Psoas muscle (tissue), 8 donors: ENCODE data around the gene TMEM60. TPM values are rescaled to one million over a fixed set of nuclear protein-coding genes. Genes with fewer than 3 reads are reported as not detected.
A peak's percentile ranks its signal among the peaks of the same experiment; 100 is the strongest.

Experiments
- ATAC-seq, 4 donors: fragments of 200-7000 bp; cut with Tn5 transposase; one replicate each; pipeline ENCODE4 v1.9.1; 2020; ENCODE audit warnings: moderate library complexity in 3 of 4, mild to moderate bottlenecking in 2 of 4
- DNase-seq, 2 donors: peaks; one replicate each; pipeline ENCODE4 v3.0.0-alpha.2; 2020
- H3K27ac ChIP-seq: fragments of 200-600 bp; one replicate; pipeline ENCODE4 v1.8.0; 2022
- H3K27me3 ChIP-seq, 3 donors: fragments of 200-600 bp in 1 of 3; one replicate each; pipeline versions ENCODE4 v1.6.1 to v1.8.0; 2013 to 2022; ENCODE audit warnings: low read length in 2 of 3, mild to moderate bottlenecking in 2 of 3, moderate library complexity in 1 of 3; ENCODE audit not compliant: insufficient read depth in 3 of 3
- H3K36me3 ChIP-seq, 2 donors: fragments of 200-600 bp in 1 of 2; one replicate each; pipeline versions ENCODE4 v1.6.1 to v1.8.0; 2013 to 2022; ENCODE audit warnings: low read depth in 1 of 2, mild to moderate bottlenecking in 1 of 2, moderate library complexity in 1 of 2; ENCODE audit not compliant: insufficient read depth in 1 of 2
- H3K4me1 ChIP-seq: fragments of 200-600 bp; one replicate; pipeline ENCODE4 v1.8.0; 2022
- H3K4me3 ChIP-seq: fragments of 200-600 bp; one replicate; pipeline ENCODE4 v1.8.0; 2022; ENCODE audit warnings: mild to moderate bottlenecking
- H3K9me3 ChIP-seq: fragments of 200-600 bp; one replicate; pipeline ENCODE4 v1.8.0; 2022
- CTCF ChIP-seq: fragments of 200-600 bp; IDR thresholded peaks from one replicate; pipeline ENCODE4 v1.8.0; 2022; ENCODE audit warnings: antibody characterized with exemption
- WGBS, 3 donors: extraction: QIAGEN DNeasy Blood & Tissue Kit; methylation state at CpG; one replicate each; pipeline versions ENCODE4 v1.1.6 to v1.1.7; 2013; 5-methylcytosine and 5-hydroxymethylcytosine counted together
- intact Hi-C, 2 donors: fragments of 100-400 bp; cut with DNase I; formaldehyde crosslinking; loops; one replicate each; pipeline versions ENCODE4 v1.11.0 to v1.14.2; 2022
- polyA plus RNA-seq, 3 donors: library from polyadenylated mRNA; stranded (reverse); fragments of 200-250 nt; gene quantifications; one replicate each; pipeline ENCODE4 v1.2.3, GENCODE V29; 2013
- total RNA-seq, 4 donors: library from RNA; stranded (reverse); fragmentation: NEBNext Ultra II Directional in 2 of 4; extraction: Animal tissue kit (Norgen Biotek cat#: 25700) in 2 of 4; gene quantifications; one replicate each; pipeline versions ENCODE4 v1.2.1 to v1.2.4, GENCODE V29; 2021 to 2023
- donor health status: healthy with polysubstance abuse.
- donor health status: DM: no; HTN: no; CAD: no; lungs with moderate emphysema.
- donor health status: Bipolar disorder and iron deficiency.
- donor health status: healthy.
- donor health status: DM: yes; HTN: yes; CAD: no.
- donor health status: DM: no; HTN: no; CAD: no.
- donor health status: DM: no; HTN: no; CAD: no.
- donor health status: DM: yes; HTN: yes; CAD: no.

TMEM60 gene
- total and polyA plus RNA-seq, 7 donors, result 7.7 to 39.3 (median 13.8) TPM

- H3K4me3 ChIP-seq, result no peak overlapping the region
- no peak for TF ChIP-seq CTCF
- H3K36me3 ChIP-seq, result peaks cover 0 to 5% of the 10 kb centered on the region in 2 donors
- peak overlapping the region; percentile 78 for H3K27ac ChIP-seq
- DNase-seq (no peak), ATAC-seq (peak in 3 of 4 donors; percentile 23 to 37 (median 33))
- no peaks in the 10 kb centered on the region for H3K27me3 ChIP-seq
- intact Hi-C loops, result no loop called here
- peaks cover 25% of the 10 kb centered on the region for H3K4me1 ChIP-seq
- 87 to 94% (median 91%) methylated on average over 2 of the region's 2 CpGs for WGBS, 3 donors
- H3K9me3 ChIP-seq, result peaks cover 4% of the 10 kb centered on the region
These were observed 13.5 kb upstream of the TMEM60 start for GRCh38 chr7:77811516-77812289.

GRCh38 chr7:77808517-77808916, 10.3 kb upstream of the TMEM60 start:
- DNase-seq (no peak), ATAC-seq (no peak)
- Histone ChIP-seq H3K27ac (no peak overlapping the region), H3K27me3 (no peaks in the 10 kb centered on the region), H3K9me3 (peaks cover 14% of the 10 kb centered on the region), H3K4me3 (no peak overlapping the region), H3K36me3 (no peaks in the 10 kb centered on the region), H3K4me1 (peaks cover 31% of the 10 kb centered on the region)
- intact Hi-C loops, result no loop called here
- WGBS, 3 donors, result 93 to 99% (median 98%) methylated on average over 1 of the region's 1 CpG
- no peak for TF ChIP-seq CTCF

- intact Hi-C loops, result no loop called here
- ATAC-seq, result no peak
- Histone ChIP-seq H3K27me3 (no peaks in the 10 kb centered on the region), H3K9me3 (peaks cover 14% of the 10 kb centered on the region), H3K36me3 (no peaks in the 10 kb centered on the region), H3K4me3 (no peak overlapping the region), H3K4me1 (peaks cover 23% of the 10 kb centered on the region), H3K27ac (no peak overlapping the region)
- WGBS, 3 donors, result 95 to 98% (median 98%) methylated on average over 2 of the region's 2 CpGs
- no peak for TF ChIP-seq CTCF
- no peak for DNase-seq
These were observed 8.2 kb upstream of the TMEM60 start for GRCh38 chr7:77806425-77806824.

GRCh38 chr7:77802557-77803405, 4.5 kb upstream of the TMEM60 start:
- 74 to 83% (median 80%) methylated on average over 2 of the region's 2 CpGs for WGBS, 3 donors
- no peaks in the 10 kb centered on the region for H3K27me3 ChIP-seq
- no peak for TF ChIP-seq CTCF
- no peaks in the 10 kb centered on the region for H3K36me3 ChIP-seq
- no peak for ATAC-seq
- no peak overlapping the region for H3K27ac ChIP-seq
- no peak for DNase-seq
- peaks cover 14% of the 10 kb centered on the region for H3K9me3 ChIP-seq
- intact Hi-C loops, result no loop called here
- no peak overlapping the region for H3K4me3 ChIP-seq
- peaks cover 30% of the 10 kb centered on the region for H3K4me1 ChIP-seq
